ENCODE data around the gene BRPF1. TPM values are rescaled to one million over a fixed set of nuclear protein-coding genes. Genes with fewer than 3 reads are reported as not detected.
A peak's percentile ranks its signal among the peaks of the same experiment; 100 is the strongest.

BRPF1 gene
- total and polyA plus RNA-seq, 4 experiments from 2014 or later = 3.0 to 40.5 (median 31.8) TPM

DNA sequence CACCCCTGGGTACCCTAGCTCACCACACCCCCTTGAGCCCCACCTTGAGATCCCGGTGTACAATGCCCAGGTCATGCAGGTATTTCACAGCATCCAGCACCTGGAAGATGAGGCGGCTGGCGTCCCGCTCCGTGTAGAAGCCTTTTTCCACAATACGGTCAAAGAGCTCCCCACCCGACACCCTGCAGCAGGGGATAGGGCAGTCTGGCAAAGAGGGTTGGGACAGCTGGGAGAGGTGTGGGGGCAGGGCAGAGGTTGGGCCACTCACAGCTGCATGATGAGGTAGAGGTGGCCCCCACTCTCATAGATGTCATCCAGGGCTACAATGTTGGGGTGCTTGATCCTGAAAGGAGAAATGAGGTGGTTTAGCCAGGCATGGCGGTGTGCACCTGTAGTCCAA, 31.3 kb downstream of the BRPF1 start:
- no peak overlapping the region for H3K27ac ChIP-seq (ENCODE audit: low read depth, low read length)
- no peaks in the 10 kb centered on the region for H3K27me3 Mint-ChIP-seq
- no peaks in the 10 kb centered on the region for H3K4me1 ChIP-seq (ENCODE audit: insufficient read depth, low read length)
- no peak overlapping the region for H3K4me3 ChIP-seq (ENCODE audit: low read length in 2 of 2)
- H3K27me3 ChIP-seq (ENCODE audit: insufficient read depth, low read length) = no peaks in the 10 kb centered on the region
- H3K4me1 Mint-ChIP-seq = peaks cover 4 to 13% (median 9%) of the 10 kb centered on the region in 4 donors
- H3K9me3 ChIP-seq (ENCODE audit: control insufficient read depth in 1 of 2, low read length in 2 of 2) = no peaks in the 10 kb centered on the region
- H3K27ac Mint-ChIP-seq = no peak overlapping the region
- no peak overlapping the region for H3K4me3 Mint-ChIP-seq
- H3K36me3 ChIP-seq (ENCODE audit: insufficient read depth, low read length) = peaks cover 5% of the 10 kb centered on the region
- DNase-seq = no peak
- peaks cover 20 to 21% of the 10 kb centered on the region in 2 donors for H3K36me3 Mint-ChIP-seq
- ChIA-PET POLR2A (ENCODE audit: partially characterized antibody) (no interaction called here), CTCF (ENCODE audit: partially characterized antibody) (no interaction called here)
- no peaks in the 10 kb centered on the region for H3K9me3 Mint-ChIP-seq
- intact Hi-C loops (cut with micrococcal nuclease) = no loop called here

DNA sequence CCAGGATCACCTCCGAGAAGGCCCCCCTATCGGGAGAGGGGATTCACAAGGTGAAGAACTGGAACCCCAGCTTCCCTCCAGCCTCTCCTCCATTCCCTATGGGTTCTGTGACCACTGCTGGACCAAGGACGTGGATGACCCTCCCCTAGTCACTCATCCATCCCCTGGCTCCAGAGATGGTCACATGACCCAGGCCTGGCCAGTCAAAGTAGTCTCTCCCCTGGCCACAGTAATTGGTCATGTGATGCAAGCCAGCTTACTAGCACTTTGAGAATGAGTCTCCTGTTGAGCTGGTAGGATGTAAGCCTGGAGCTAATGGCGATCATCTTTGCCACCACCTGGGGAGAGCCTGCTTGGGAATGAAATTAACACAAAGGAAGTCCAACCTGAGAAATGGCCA, 34.3 kb downstream of the BRPF1 start:
- Mint-ChIP-seq H3K4me1 (peaks cover 11 to 36% (median 23%) of the 10 kb centered on the region in 4 donors), H3K4me3 (no peak overlapping the region), H3K27ac (peak overlapping the region in 1 of 7 donors; percentile 72), H3K36me3 (peaks cover 3 to 5% of the 10 kb centered on the region in 2 donors), H3K27me3 (no peaks in the 10 kb centered on the region), H3K9me3 (no peaks in the 10 kb centered on the region)
- Histone ChIP-seq H3K4me3 (ENCODE audit: low read length in 2 of 2) (no peak overlapping the region), H3K27ac (ENCODE audit: low read depth, low read length) (no peak overlapping the region), H3K9me3 (ENCODE audit: control insufficient read depth in 1 of 2, low read length in 2 of 2) (no peaks in the 10 kb centered on the region), H3K27me3 (ENCODE audit: insufficient read depth, low read length) (no peaks in the 10 kb centered on the region), H3K4me1 (ENCODE audit: insufficient read depth, low read length) (peaks cover 21% of the 10 kb centered on the region), H3K36me3 (ENCODE audit: insufficient read depth, low read length) (no peaks in the 10 kb centered on the region)
- CTCF ChIA-PET (ENCODE audit: partially characterized antibody) = no interaction called here
- no peak for DNase-seq
- intact Hi-C loops (cut with micrococcal nuclease) = no loop called here
- POLR2A ChIA-PET (ENCODE audit: partially characterized antibody) = interaction anchor here (0.7 kb wide), 1 partner anchor 39 kb away, joined by 3 read pairs; no protein-coding TSS in a partner anchor

DNA sequence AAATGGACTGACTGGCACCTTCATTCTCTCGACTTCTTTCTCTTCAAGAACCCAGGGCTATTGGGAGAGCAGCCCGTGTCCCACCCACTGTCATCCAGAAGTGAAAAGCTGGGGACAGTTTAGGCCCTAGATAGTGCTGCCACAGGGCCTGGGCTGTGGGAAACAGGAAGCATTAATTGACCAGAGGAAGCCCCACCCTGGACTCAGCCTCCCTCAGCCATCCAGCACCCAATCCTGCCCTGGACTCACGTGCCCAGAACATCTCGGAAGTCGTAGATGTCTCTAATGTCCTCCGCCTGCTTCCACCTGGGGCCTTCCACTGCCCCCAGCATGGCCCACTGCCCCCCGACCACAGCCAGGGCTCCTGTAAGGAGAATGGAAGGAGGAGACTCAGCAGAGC, 35.9 kb downstream of the BRPF1 start:
- H3K4me1 ChIP-seq (ENCODE audit: insufficient read depth, low read length) = peaks cover 21% of the 10 kb centered on the region
- H3K27ac Mint-ChIP-seq = peak overlapping the region in 3 of 7 donors; percentile 37 to 77 (median 59)
- peaks cover 11 to 36% (median 21%) of the 10 kb centered on the region in 4 donors for H3K4me1 Mint-ChIP-seq
- H3K36me3 ChIP-seq (ENCODE audit: insufficient read depth, low read length) = no peaks in the 10 kb centered on the region
- H3K27me3 ChIP-seq (ENCODE audit: insufficient read depth, low read length) = no peaks in the 10 kb centered on the region
- peaks cover 0 to 2% of the 10 kb centered on the region in 2 donors for H3K36me3 Mint-ChIP-seq
- intact Hi-C loops (cut with micrococcal nuclease) = no loop called here
- ChIA-PET CTCF (ENCODE audit: partially characterized antibody) (interaction anchor here (1.6 kb wide), 1 partner anchor 13 kb away, joined by 4 read pairs; no protein-coding TSS in a partner anchor), POLR2A (ENCODE audit: partially characterized antibody) (interaction anchor here (1.0 to 3.9 kb wide), 3 partner anchors 13 to 371 kb away, joined by 3 to 20 read pairs (median 5); partner anchors contain the start of gene OGG1)
- H3K27me3 Mint-ChIP-seq = no peaks in the 10 kb centered on the region
- DNase-seq = no peak
- peak overlapping the region in 1 of 8 donors; percentile 15 for H3K4me3 Mint-ChIP-seq
- no peak overlapping the region for H3K4me3 ChIP-seq (ENCODE audit: low read length in 2 of 2)
- H3K9me3 ChIP-seq (ENCODE audit: control insufficient read depth in 1 of 2, low read length in 2 of 2) = no peaks in the 10 kb centered on the region
- no peaks in the 10 kb centered on the region for H3K9me3 Mint-ChIP-seq
- no peak overlapping the region for H3K27ac ChIP-seq (ENCODE audit: low read depth, low read length)

DNA sequence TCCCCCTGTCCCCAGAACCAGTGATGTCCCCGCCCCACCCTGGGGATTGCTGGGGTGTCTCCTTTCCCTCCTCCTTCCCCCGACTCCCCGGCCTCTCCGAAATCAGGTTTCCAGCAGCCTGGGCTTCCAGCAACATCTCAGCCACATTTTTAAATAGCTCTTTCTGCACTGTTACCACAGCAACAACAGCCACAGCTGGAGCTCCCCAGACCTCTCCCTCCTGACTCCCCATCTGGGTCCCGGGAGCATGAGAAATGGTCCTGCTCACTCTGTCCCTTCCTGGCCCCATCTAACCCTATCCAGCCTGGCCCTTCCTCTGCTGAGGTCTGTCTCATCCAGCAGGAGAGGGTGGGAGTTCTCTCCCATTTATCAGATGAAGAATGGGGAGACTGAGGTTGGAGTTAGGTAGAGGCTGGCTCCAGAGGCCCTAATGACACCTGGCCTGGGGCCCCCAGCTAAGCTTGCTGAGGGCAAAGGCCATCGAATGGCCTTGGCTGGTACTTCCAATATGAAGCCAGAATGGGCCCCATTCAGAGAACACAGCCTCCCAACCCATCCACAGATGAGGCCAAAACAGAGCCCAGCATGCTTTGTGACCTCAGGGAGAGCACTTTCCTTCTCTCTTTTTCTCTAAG, 36.7 kb downstream of the BRPF1 start:
- Mint-ChIP-seq H3K27ac (peak overlapping the region in 3 of 7 donors; percentile 14 to 66 (median 37)), H3K27me3 (no peaks in the 10 kb centered on the region), H3K9me3 (no peaks in the 10 kb centered on the region), H3K4me1 (peaks cover 11 to 36% (median 21%) of the 10 kb centered on the region in 4 donors), H3K4me3 (no peak overlapping the region), H3K36me3 (peaks cover 0 to 2% of the 10 kb centered on the region in 2 donors)
- no peaks in the 10 kb centered on the region for H3K9me3 ChIP-seq (ENCODE audit: control insufficient read depth in 1 of 2, low read length in 2 of 2)
- H3K27me3 ChIP-seq (ENCODE audit: insufficient read depth, low read length) = no peaks in the 10 kb centered on the region
- H3K4me1 ChIP-seq (ENCODE audit: insufficient read depth, low read length) = peaks cover 21% of the 10 kb centered on the region
- ChIA-PET CTCF (ENCODE audit: partially characterized antibody) (interaction anchor here (1.6 kb wide), 1 partner anchor 14 kb away, joined by 4 read pairs; no protein-coding TSS in a partner anchor), POLR2A (ENCODE audit: partially characterized antibody) (interaction anchor here (1.7 to 3.9 kb wide), 2 partner anchors 14 to 18 kb away, joined by 5 to 20 read pairs; partner anchors contain the start of gene OGG1)
- H3K36me3 ChIP-seq (ENCODE audit: insufficient read depth, low read length) = no peaks in the 10 kb centered on the region
- H3K27ac ChIP-seq (ENCODE audit: low read depth, low read length) = no peak overlapping the region
- DNase-seq = no peak
- H3K4me3 ChIP-seq (ENCODE audit: low read length in 2 of 2) = no peak overlapping the region
- intact Hi-C loops (cut with micrococcal nuclease) = no loop called here

DNA sequence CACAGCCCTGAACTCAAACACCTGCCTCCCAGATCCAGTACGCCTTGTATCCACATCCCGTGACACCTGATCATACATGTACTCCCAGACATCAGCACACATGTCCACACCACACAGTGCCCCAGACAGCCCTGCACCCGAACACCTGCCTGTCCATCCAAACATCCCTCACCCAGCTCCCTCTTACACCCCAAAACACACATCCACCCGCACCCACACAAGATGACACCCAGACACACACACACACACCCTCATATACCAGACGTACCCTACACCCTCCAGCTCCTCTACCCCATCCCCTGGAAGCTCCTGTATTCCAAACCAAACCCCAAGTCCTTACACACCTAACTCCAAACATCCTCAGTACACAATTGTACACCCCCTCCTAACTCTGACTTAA, 37.5 kb downstream of the BRPF1 start:
- no peak overlapping the region for H3K27ac ChIP-seq (ENCODE audit: low read depth, low read length)
- intact Hi-C loops (cut with micrococcal nuclease) = no loop called here
- H3K27me3 ChIP-seq (ENCODE audit: insufficient read depth, low read length) = no peaks in the 10 kb centered on the region
- Mint-ChIP-seq H3K27me3 (no peaks in the 10 kb centered on the region), H3K36me3 (peaks cover 0 to 2% of the 10 kb centered on the region in 2 donors), H3K4me1 (peaks cover 12 to 36% (median 21%) of the 10 kb centered on the region in 4 donors), H3K4me3 (peak overlapping the region; percentile 57 to 77 (median 76)), H3K9me3 (no peaks in the 10 kb centered on the region), H3K27ac (peak overlapping the region in 5 of 7 donors; percentile 66 to 91 (median 76))
- H3K36me3 ChIP-seq (ENCODE audit: insufficient read depth, low read length) = no peaks in the 10 kb centered on the region
- peaks cover 21% of the 10 kb centered on the region for H3K4me1 ChIP-seq (ENCODE audit: insufficient read depth, low read length)
- ChIA-PET CTCF (ENCODE audit: partially characterized antibody) (no interaction called here), POLR2A (ENCODE audit: partially characterized antibody) (interaction anchor here (0.9 to 3.9 kb wide), 5 partner anchors 9 to 119 kb away, joined by 3 to 20 read pairs (median 6); partner anchors contain the start of genes ARPC4, OGG1 and TADA3)
- peak overlapping the region in 1 of 2 donors; percentile 45 for H3K4me3 ChIP-seq (ENCODE audit: low read length in 2 of 2)
- H3K9me3 ChIP-seq (ENCODE audit: control insufficient read depth in 1 of 2, low read length in 2 of 2) = no peaks in the 10 kb centered on the region
- DNase-seq = no peak

DNA sequence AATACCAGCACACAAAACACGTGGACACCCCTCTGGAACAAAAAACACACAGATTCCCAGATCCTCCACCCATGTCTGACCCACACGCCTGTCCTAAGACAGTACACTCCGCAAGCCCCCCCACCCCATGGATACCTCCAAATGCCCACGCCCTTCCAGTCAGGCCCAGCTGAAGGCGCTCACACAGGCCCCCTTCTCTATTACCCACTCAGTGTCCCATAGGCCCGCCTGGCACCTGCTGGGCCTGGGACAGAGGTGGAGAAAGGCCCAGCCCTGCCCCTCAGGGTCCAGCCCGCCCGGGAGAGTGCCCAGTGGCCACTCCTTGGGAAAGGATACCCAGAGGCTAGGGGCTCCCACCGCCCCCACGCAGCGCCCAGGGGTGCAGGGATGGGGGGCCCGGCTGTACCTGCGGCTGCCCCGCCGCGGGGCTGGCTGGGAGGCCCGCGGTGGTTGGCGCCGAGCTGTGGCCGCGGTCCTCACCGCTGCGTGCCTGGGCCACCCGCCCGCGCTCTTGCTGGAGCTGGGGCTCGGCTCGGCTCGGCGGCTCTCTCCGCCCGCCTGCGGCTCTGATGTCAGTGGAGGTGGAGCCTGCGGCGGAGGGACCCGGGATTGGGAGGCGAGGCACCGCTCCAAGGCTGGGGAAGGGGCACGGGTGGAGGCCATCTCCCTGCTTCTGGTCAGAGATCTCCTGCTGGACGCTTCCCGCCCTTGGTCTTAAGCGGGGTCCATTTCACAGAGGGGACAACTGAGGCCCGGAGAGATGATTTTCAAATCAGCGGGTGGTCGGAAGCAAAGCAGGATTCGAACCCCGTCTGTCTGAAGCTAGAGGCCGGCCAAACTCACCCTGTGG, 38.1 kb downstream of the BRPF1 start, which contains the start of gene CAMK1:
Gene CAMK1 (minus strand): TSS at position 522 of the 850 bp plus-strand sequence. CDS start 2,198 bp downstream, outside the sequence.
- Histone ChIP-seq H3K4me3 (ENCODE audit: low read length in 2 of 2) (peak within 1 kb of the TSS in 1 of 2 donors; percentile 45), H3K27ac (ENCODE audit: low read depth, low read length) (no peak within 1 kb of the TSS)

More for the DNA sequence above, 38.1 kb downstream of the BRPF1 start, which contains the start of gene CAMK1:
- Histone ChIP-seq H3K36me3 (ENCODE audit: insufficient read depth, low read length) (no peaks in the 10 kb centered on the region), H3K9me3 (ENCODE audit: control insufficient read depth in 1 of 2, low read length in 2 of 2) (no peaks in the 10 kb centered on the region), H3K27me3 (ENCODE audit: insufficient read depth, low read length) (no peaks in the 10 kb centered on the region), H3K4me1 (ENCODE audit: insufficient read depth, low read length) (peaks cover 21% of the 10 kb centered on the region)
- peak within 1 kb of the TSS; percentile 66 to 77 (median 76) for H3K4me3 Mint-ChIP-seq
- ChIA-PET POLR2A (ENCODE audit: partially characterized antibody) (interaction anchor here (0.8 to 3.9 kb wide), 8 partner anchors 8 to 373 kb away, joined by 3 to 20 read pairs (median 5); partner anchors contain the start of genes ARPC4, BRPF1, OGG1 and TADA3), CTCF (ENCODE audit: partially characterized antibody) (no interaction called here)
- H3K27me3 Mint-ChIP-seq = no peaks in the 10 kb centered on the region
- H3K9me3 Mint-ChIP-seq = no peaks in the 10 kb centered on the region
- H3K36me3 Mint-ChIP-seq = peaks cover 0 to 2% of the 10 kb centered on the region in 2 donors
- DNase-seq = peak in 4 of 5 donors; percentile 42 to 56 (median 47)
- peaks cover 12 to 36% (median 21%) of the 10 kb centered on the region in 4 donors for H3K4me1 Mint-ChIP-seq
- peak within 1 kb of the TSS in 5 of 7 donors; percentile 66 to 91 (median 76) for H3K27ac Mint-ChIP-seq
- intact Hi-C loops (cut with micrococcal nuclease) = no loop called here
